Effector CD4-positive, alpha-beta T cell (primary cell): ENCODE results near the gene TTC27.
A peak's percentile ranks its signal among the peaks of the same experiment; 100 is the strongest.
"Not testable (repeated sequence)": the region's sequence is repeated elsewhere in the genome, so short reads cannot be mapped to it uniquely, and the experiment has no call there.

Experiments
- DNase-seq: peaks from one replicate; pipeline ENCODE4 v3.0.0-alpha.2; 2020
- total RNA-seq: gene quantifications from one replicate; lab custom pipeline; 2026; lab: John Stamatoyannopoulos, UW

Gene TTC27
- total RNA-seq, result 28.9 reads per million, percentile 55 among the genes with 10 or more reads in this experiment

DNA sequence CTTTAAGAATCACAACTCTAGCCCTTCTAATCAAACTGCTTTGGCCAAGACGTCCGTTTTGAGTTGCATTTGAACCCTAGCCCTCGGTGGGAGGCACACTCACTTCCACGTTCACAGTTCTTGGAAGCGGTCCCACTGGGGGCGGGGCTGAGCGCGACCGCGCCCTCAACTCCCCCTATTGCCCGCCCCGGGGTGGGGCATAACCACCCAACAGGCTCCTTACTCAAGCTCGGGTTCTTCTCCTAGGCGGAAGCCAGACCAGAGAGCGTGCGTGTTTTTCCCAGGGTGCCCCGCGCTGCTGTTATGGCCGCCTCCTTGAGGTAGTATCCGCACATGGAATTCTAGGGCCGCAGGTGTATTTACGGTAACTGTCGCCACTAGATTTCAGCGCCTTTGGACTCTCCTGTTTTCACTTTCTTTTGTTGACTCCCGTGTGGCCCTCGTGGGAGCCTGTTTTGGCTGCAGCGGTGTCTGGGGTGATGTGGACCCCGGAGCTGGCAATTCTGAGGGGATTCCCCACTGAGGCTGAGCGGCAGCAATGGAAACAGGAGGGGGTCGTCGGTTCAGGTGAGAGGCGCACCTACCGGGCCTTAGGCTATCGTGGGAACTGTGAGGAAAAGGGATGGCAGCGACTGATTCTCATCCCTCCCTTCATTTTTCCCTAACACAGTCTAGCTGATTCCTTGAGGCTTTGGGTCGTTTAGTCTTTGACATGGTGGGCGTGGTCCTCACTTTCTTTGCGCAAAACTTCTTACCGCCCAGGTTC lies at the start of gene TTC27:
Gene TTC27 (plus strand): TSS at position 237 of the 766 bp plus-strand sequence. CDS start 243 bp downstream, at position 480.
- DNase-seq, result peak; percentile 91

DNA sequence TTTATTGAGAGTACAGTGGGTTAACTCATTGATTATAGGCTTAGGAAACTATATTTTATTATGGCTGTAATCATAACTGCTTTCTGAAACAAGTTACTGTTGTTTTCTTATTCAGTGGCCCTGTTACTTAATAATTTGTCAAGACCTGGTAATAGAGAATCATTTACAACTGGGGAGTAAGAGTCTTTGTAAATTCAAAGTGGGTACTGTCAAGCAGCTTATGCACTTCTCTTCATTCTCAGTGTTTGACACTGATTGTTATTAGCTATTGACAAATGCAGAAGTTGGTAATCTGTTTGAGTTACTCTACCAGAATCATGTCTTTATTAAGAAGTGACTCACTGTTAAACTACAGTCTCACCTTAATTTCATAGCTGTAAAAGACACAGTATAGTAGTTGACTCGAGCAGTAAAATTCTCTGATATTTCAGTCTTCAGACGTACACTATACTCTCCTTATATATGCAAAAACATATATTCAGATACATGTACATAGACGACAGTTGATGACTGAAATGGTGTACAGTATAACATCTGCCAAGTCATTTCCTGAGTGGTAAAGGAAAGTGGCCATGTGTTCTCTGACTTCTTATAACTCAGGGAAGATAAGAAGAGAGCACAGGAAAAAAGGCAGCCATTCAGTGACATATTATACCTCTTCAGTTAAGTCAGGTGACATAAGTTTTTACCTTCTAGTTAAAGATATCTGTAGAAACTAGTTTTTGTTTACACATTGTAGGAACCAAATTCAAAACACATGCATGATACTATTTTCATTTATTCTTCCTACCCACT lies 36.0 kb upstream of the TTC27 start:
- no peak for DNase-seq

DNA sequence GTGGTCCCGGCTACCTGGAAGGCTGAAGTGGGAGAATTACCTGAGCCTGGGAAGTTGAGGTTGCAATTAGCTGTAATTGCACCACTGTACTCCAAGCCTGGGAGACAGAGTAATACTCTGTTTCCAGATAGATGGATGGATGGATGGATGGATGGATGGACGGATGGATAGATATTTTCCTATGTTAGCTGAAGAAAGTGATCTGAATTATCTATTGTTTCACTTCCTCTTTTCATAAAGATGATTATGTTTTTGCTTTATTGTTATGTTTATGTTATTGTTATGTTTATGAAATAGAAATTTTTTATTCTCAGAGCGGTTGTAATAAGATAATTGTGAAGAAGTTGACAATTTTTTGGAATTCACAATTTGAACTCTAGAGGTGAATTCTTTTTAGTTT lies 33.3 kb upstream of the TTC27 start:
- no peak for DNase-seq

DNA sequence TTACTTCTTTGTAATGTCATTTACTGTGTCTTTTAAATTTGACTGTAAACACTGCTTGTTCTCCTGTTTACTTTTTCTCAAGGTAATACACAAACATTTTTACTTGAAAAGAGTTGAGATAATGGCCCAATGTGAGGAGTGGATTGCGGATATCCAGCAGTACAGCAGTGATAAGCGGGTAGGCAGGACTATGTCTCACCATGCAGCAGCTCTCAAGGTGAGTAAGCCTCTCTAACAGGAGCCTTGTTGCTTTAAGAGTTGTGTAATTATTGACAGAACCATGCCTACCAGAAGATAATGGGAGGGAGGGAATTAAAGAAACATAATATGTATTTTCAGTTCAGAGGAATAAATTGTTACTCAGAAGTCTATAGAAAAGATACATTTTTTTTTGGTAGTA lies 16.5 kb upstream of the TTC27 start:
- DNase-seq, result no peak

DNA sequence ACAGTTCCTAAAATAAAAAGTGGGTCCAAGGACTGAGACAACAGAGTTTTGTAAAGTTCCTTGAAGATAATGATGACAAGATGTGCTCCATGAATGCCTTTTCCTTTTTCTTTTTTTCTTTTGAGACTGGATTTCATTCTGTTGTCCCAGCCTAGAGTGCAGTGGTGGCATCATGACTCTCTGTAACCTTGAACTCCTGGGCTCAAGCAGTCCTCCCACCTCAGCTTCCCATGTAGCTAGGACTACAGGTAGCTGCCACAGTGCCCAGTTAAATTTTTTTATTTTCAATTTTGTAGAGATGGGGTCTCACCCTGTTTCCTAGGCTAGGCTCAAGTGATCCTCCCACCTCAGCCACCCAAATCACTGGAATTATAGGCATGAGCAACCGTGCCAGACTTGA lies 16.1 kb upstream of the TTC27 start:
- no peak for DNase-seq

DNA sequence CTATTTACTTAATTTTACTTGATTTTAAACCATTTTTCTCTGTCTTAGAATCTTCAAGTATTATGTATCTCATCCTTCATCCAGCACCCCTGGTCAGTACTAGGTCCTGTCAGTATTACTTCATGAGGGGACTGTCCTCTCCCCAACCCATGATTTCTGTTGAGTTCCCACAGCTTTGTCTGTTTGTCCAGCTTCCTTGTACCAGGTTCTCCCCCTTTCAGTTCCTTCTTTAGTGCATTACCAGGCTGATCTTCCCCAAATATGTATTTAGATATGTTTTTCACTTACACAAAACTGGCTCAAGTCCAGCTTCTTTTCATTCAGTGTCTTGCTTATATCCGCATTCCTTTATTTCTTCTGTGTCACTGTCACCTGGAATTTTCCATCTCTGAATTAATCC lies 13.8 kb upstream of the TTC27 start:
- no peak for DNase-seq

DNA sequence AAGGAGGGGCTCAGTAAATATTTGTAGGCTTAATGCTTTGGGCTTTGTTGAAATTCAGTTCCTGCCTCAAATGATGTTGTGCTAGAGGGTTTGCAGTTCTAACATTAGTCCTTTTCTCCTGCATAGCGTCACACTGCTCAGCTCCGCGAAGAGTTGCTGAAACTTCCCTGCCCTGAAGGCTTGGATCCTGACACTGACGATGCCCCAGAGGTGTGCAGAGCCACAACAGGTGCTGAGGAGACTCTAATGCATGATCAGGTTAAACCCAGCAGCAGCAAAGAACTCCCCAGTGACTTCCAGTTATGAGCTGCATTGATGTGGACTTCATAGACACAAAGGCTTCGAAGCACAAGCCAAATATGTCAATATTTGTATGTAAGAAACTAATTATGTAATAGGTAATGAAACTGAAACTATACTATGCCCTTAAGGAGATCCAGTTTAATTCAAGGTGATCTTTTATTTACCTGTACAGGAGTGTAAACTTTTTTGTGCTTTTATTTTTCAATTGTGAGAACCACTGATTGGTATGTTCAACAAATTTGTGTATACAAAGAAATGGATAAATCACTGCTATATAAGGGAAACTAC lies 10.2 kb upstream of the TTC27 start:
- DNase-seq, result no peak

DNA sequence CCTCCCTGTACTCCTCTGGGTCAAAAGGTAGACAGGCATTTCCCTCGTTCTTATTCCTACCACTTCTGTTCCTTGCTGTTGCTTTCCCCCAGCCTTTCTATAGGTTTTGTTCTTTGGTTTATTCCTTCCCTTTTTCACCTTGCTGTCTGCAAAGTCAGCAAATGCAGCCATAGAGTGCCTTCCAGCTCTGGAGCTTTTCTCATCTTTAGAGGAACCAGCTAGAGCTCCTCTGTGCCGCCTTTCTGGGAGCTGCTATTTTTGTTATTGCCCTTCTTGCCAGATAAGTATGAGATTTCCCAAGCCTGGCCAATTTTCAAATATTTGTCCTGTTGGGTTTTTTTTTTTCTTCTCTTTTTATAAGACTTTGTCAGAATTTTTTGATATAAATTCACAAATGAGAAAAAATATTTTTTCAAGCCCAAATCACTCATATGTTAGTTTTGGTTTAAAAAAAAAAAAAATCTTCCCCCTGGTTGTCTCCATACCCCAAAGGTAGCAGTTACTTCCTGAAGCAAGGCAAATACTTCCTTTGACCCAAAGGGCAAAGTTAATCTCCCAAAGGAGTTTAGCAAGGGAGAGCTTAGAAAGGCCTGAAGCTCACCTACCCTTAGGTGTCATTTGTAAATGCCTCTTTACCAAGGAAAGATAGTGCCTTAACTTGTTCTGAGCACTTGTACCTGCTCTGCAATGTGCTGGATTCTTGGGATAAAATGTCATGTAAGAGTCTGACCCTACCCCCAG lies 5.1 kb upstream of the TTC27 start:
- no peak for DNase-seq

DNA sequence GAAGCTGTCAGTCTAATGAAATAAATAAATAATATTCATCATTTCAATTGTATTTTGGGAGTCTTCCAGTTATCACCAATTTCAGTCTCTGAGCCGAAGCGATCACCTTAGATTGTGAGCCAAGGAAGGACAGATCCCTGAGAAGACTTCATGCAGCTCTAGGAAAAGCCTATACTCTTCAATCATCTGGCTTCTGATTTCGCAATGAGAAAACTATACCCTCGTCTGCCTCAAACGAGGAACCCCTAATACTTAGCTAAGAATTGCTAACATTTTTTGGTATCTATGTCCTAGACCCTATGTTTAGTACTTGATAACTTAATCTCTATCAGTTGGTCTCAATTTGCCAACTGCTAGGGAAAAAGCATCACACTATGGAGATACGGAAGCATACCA lies 4.5 kb upstream of the TTC27 start:
- no peak for DNase-seq

DNA sequence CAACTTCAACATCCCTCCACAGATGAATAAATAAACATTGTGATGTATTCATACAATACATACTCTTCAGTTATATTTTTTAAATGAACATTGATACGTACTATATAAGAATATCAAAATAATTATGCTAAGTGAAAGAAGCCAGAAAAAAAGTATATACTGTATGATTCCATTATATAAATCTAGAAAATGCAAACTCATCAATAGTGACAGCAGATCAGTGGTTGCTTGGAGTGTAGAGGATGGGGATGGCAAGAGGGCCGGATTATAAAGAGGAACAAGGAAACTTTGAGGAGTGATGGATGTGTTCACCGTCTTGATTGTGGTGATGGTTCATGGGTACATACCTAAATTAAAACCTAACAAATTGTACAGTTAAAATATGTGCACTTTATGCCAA lies 3.0 kb upstream of the TTC27 start:
- DNase-seq, result no peak

DNA sequence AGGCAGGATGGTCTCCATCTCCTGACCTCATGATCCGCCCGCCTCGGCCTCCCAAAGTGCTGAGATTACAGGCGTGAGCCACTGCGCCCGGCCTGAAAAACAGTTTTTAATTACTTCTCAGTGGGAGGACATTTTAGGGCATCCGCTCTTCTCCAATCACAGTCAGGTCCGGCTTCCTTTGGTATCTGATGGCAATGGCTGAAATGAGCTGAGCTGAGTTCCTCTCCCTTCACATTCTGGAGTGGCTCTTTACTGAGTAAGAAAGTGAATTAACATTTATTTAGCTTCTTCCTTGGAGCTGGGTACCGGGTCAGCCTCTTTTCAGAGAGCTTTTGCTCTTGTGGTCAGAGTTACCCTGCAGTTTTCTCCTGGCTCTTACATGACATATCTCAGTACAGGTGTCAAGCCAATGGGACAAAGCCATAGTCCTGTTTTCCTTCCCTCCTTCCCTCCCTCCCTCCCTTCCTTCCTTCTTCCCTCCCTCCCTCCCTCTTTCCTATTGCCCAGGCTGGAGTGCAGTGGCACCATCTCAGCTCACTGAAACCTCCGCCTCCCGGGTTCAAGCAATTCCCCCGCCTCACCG lies 1.1 kb upstream of the TTC27 start:
- DNase-seq, result no peak

DNA sequence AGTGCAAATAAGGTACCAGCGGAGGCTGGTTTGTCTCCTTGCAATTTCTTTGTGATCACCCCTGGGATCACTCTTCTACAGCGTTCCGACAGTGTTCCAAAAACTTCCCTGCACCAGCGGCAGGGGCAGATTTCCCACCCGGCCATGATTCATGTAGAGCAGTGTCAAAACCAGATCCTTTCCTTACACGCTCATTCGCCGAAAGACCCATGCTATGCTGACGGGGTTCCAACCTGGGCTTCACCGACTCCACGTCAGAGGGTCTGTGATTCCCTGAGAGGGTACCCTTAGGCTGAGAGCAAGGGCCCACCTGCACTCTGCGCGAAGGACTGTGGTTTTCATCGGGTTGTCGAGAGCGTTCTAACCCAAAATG lies 423 bp upstream of the TTC27 start:
- DNase-seq, result peak; percentile 22

DNA sequence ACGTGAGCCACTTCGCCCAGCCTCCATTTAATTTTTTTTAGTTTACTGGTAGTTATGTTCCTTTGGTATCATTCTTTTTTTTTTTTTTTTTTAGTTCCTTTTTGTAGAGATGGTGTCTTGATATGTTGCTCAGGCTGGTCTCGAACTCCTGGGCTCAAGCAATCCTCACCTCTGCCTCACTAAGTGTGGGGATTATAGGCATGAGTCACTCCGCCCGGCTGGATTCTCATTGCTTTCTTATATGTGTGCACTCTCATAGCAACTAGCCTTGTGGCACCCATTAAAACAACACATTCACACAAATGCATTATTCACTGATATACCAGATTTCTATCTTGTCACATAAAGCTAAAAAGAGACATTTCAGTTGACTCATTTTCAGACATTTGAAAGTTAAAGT lies 4.2 kb downstream of the TTC27 start:
- no peak for DNase-seq

DNA sequence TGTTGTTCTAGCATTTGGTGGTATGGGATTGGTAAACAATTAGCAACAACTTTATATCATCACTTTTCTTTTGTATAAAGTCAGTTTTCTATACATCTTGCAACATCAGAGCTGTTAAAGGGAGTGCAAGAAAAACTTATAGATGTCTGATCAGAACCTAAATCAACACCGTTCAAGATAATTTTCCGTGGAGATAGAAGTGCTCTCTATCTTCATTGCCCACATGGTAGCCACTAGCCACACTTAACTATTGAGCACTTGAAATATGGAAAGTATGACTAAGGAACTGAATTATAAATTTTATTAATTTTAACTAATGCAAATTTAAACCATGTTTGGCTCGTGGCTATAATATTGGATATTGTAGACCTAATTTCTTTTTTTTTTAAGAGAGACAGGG lies 5.2 kb downstream of the TTC27 start:
- DNase-seq, result no peak

DNA sequence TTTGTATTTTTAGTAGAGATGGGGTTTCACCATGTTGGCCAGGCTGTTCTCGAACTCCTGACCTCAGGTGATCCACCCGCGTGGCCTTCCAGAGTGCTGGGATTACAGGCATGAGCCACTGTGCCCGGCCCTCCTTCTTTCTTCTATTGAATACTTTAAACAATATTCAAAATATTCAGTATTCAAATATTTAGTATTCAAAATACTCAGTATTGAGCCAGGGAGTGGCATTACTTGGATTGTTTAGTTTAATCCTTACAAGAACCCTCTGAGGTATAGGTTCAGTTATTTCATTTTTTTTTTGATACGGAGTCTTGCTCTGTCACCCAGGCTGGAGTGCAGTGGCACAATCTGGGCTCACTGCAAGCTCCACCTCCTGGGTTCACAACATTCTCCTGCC lies 10.7 kb downstream of the TTC27 start:
- DNase-seq, result not testable (repeated sequence)

DNA sequence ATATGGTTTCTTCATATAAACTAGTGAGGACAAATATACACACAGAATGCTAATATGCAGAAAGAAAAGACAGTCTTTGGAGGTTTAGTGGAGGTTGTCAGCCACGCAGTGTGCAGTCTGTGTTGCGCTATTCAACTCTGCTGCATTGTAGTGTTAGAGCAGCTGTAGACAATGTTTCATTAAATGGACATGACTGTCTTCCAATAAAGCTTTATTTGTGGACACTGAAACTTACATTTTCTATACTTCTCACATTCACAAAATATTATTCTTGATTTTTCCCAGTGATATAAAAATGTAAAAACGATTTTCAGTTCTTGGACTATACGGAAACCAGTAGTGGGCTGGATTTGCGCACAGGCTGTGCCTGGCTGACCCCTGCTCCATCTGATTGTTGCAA lies 13.3 kb downstream of the TTC27 start:
- DNase-seq, result no peak

DNA sequence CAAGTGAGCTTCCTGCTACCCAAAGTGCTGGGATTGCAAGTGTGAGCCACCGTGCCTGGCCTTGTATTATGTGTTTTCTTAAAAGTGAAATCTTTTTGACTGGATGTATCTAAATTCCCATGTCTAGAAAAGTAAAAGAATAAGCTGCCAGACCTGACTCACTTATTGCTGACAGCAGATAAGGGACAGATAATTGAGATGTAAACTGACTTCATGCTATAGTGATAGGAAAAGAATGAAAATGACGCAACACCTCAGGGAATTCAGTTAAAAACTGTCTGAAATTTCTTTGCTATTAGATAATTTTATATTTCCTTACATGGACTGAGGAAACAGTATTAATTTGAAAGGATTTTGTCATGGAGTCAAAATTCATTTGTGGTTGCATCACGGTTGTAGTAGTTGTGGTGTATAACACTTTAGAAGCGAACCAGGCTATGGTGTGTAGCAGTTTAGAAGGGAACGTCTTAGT lies 19.4 kb downstream of the TTC27 start:
- DNase-seq, result no peak

DNA sequence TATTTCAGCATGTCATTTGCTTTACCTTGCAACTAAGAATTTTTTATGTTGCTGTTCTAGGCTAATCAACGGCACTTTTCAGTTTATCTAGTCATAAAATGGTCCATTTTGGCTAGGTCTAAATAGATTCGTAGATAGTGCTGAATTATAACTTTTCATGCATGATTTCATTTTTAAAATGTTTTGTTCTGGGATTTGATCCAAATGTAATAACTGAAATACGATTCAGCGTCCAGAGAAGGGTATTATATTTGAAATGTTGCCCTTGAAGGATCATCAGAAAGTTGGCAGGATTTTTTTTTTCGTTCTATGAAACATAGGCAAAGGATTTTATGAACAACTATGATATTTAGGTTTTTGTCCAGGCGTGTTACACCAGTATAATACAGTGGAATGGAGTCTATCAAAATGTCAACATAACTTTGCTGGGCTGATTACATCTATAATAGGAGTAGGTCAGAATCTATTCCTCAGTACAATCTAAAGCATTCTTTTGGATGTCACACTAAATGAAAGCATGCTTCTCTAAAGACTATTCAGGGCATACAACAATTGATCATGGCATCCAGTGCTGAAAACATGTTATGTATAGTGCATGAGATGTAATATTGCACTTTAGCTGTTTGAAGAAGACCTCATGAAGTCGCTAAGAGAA lies 24.8 kb downstream of the TTC27 start:
- DNase-seq, result no peak

DNA sequence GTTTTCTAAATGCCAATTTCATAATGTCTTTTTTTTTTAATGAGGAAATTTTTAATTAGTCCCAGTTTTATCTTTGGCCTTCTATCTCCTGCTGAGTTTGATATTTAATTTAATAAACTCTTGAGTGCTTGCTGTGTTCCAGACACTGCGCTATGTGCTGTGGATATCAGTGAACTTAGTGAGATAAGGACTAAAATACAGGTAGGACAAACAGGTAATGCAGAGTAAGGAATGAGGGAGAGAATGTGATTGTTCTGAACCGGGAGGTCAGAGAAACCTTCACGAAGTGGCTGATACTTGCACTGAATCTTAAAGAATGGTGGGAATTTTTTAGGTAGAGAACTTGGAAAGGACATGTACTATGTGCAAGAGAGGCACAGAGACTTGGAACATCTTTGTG lies 28.2 kb downstream of the TTC27 start:
- no peak for DNase-seq

DNA sequence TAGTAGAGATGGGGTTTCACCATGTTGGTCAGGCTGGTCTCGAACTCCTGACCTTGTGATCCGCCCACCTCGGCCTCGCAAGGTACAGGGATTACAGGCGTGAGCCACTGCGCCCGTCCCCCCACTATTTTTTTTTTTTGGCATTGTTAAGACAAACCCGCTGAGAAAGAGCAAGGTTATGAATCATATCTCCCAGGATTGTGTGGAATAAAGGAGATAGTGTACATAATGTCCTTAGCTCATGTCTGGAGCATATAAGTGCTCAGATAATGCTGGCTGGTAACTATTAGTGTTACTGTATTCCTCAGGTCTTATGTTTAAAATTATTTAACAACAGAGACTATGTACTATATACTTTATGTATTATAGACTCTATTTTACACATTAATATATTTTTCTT lies 36.0 kb downstream of the TTC27 start:
- no peak for DNase-seq

DNA sequence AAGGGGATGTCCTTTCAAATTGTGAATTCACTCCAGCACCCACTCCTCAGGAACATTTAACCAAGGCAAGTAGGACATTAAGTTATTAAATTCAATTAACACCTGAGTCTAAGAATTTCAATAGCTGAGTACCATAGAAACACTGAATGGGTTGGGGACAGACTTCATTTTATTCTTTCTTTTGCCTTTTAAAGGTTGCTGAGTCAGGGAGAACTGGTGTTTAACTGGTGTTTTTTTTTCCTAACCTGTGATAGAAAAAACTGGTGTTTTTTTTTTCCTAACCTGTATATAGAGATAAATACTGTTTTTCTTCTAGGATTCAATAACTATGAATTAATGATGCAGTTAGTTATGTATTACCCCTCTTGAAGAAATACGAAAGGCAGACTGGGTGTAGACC lies 38.9 kb downstream of the TTC27 start:
- DNase-seq, result no peak

DNA sequence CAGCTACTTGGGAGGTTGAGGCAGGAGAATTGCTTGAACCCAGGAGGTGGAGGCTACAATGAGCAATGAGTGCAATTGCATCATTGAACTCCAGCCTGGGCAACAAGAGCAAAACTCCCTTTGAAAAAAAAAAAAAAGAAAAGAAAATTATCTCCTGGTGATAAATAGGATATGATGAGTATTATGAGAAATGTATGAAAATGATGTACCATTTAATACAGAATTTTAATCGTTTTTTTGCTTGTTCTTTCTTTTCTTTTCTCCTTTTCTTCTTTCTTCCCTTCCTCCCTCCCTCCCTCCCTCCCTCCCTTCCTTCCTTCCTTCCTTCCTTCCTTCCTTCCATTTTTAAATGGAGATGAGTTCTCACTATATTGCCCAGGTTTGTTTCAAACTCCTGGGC lies 40.4 kb downstream of the TTC27 start:
- no peak for DNase-seq
